ENCODE data around the gene CCR6. TPM values are rescaled to one million over a fixed set of nuclear protein-coding genes. Genes with fewer than 3 reads are reported as not detected.
"Not testable (repeated sequence)": the region's sequence is repeated elsewhere in the genome, so short reads cannot be mapped to it uniquely, and the experiment has no call there.

Gene CCR6
- not detected in 2 replicates for total RNA-seq (2014; rRNA removed; shearing (Covaris generic))

GRCh38 chr6:167122827-167123657, at the start of gene CCR6:
TSS of gene CCR6 (plus strand) at chr6:167123096. CDS start at chr6:167136135, 13,039 bp downstream.
- no peak for DNase-seq (ENCODE audit: low read depth)

DNA sequence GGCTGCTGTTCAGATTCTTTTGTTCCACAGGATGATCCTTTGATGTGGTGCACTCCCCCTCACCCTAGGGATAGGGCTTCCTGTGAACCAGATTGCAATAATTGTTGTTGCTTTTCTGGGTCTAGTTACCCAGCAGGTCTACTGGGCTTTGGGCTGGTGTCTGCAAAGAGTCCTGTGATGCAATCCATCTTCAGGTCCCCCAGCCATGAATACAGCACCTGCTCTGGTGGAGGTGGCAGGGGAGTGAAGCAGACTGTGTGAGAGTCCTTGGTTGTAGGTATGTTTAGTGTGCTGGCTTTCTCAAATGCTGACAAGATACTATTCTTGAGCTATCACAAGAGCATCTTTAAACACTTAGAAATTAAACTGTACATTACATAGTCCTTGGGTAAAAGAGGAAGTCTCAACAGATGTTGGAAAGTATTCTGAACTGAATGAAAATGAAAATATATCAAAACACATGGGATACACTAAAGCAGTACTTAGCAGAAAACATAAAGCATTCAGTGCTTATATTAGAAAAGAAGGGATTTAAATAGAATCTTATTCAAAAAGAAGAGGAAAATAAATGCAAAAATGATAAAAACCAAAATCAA, 49.1 kb upstream of the CCR6 start:
- DNase-seq (ENCODE audit: low read depth), result no peak

- DNase-seq (ENCODE audit: low read depth), result no peak
Measured at GRCh38 chr6:167077241-167077932, 45.5 kb upstream of the CCR6 start.

DNA sequence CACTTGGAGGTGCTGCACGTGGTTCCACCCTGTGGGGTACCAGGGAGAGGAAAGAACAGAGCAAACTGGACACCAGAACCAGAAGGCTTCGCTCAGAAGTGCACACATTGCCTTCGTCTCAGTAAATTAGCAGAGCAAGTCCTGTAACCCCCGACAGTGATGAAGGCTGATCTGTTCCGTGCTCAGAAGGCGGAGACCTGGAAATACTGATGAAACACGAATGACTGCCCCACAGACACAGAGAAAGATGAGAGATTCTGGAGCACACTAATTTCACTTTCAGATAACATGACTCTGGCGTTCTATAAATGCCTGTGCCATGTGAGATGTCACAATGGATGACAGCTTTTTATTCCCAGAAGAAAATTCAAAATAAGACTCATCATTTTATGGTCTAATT, 44.2 kb upstream of the CCR6 start:
- no peak for DNase-seq (ENCODE audit: low read depth)

- no peak for DNase-seq (ENCODE audit: low read depth)
Measured at GRCh38 chr6:167079853-167080297, 43.0 kb upstream of the CCR6 start.

DNA sequence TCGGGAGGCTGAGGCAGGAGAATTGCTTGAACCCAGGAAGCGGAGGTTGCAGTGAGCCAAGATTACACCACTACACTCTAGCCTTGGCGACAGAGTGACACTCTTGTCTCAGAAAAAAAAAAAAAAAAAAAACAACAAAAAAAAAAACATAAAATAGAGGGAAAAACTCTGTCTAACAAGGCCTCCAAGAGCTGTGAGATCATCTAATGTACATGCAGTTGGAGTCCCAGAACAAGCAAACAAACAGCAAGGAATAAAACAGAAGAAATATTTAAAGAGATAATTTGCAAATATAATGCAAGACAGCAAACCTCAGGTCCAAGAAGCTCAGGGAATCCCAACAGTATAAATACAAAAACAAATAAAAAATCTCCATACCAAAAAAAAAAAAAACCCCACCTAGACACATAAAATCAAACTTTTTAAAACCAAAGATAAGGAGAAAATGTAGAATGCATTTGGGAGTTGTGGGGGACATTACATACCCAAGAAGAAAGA, 35.0 kb upstream of the CCR6 start:
- no peak for DNase-seq (ENCODE audit: low read depth)

DNA sequence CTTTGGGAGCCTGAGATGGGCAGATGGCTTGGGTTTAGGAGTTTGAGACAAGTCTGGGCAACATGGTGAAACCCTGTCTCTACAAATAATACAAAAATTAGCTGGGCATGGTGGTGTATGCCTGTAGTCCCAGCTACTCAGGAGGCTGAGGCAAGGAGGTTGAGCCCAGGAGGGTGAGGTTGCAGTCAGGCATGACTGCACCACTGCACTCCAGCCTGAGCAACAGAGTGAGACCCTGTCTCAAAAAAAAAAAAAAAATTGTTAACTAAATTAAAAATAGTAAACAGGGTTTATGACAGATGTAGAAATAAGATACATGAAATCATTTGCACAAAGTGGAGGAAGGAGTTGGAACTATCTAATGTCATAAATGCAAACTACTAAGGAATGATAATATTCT, 34.2 kb upstream of the CCR6 start:
- not testable (repeated sequence) for DNase-seq (ENCODE audit: low read depth)

DNA sequence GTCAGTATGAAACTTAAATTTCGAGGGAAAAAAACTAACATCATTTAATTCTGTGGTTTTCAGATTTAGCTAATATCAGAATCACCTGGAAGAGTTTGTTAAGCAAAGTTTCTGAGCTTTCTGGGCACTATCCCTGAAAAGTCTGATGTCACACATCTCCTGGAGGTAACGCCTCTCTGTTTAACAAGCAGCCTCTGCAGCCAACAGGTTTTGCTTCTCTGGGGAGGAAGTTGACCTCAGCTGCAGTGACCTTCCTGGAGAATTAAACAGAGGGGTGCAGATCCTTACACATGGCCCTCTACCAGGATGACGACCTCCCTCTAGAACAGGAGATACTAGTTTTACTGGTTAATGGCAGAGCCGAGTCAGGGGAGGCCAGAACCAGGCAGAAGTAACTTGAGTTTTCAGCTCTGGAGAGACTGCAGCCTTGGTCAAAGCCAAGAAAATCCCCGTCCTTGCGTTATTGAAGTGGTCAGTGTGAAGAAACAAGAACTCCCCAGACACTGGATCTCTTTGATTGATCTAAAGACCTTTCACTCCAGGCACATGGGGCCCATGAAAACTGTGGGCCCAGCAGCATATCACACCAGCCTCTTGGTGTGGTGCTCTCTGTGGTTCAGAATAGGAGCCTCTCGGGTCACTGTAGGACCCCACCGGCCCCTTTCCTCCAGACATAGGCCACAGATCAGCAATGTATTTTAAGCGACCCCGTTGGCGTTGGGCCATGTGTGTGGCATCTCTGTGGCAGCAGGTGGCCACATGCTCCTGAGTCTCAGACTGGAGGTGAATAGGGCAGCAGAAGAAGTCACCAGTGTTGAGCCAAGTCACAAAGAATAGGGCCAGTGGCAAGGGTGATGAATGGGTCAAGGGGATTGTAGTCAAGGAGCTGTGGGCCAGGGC, 33.4 kb upstream of the CCR6 start:
- DNase-seq (ENCODE audit: low read depth), result no peak

DNA sequence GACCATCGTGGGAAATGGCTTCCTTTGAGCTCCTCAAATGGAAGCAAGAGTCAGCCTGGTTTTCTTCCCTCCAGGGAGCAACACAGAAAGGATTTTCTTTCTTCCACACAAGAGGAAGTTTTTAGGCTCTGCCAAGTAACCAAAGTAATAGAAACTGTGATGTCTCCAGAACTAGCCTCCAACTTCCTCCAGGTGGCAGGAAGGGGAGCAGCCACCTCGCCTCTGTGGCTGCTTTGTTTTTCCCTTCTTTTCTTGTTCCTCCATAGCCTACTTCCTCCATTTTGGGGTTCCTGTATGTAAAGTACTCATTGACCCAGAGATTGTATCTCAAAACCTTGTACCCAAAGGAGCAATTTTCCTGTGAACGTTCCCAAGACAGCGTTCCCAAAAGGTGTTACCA, 32.7 kb upstream of the CCR6 start:
- DNase-seq (ENCODE audit: low read depth), result no peak

DNA sequence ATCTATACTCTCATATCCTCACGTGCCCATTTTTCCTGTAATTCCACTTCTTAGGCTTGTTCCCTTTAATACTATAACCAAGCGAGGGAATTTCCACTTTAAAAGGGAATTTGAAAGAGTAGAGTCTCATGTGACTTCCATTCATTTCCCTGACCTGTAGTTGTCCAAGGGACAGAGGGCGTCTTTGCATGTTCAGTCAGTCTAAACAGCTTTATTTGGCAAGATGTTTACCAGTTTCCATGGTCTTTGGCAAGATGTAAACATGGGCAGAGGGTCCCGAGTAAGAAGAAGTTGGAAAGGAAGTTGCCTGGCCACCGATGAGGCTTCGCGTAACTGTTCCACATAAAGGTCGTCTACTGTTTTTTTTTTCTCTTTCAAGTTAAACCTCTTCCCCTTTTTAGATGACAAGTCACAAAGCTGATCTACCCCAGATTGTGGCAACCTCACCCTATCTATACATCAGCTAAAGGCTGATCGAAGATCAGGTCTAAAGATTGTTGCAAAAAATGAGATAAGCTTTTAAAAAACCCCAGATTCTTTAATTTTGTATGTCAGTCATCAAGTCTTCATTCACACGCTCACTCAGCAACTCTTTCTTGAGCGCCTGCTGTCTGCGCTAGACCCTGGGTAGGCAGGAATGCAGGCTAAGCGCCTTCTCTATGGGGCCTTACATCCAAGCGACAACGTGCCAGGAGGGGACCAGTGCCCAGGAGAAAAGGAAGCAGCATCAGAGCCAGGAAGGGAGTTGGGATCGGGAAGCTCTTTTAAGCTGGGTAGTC, 31.7 kb upstream of the CCR6 start:
- no peak for DNase-seq (ENCODE audit: low read depth)

DNA sequence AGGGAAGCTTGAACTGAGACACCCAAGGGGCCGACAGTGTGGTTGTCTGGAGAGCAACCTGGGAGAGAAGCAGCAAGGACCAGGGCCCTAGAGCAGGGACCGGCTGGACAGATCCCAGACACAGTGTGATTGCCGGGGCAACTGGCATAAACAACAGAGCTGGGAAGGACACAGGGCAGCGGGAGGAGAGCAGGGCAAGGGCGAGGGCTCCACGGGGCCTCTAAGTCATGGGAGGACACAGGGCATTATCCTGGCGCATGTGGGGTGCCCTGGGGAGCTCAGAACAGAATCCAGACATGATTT, 31.1 kb upstream of the CCR6 start:
- no peak for DNase-seq (ENCODE audit: low read depth)

GRCh38 chr6:167092672-167093339, 30.1 kb upstream of the CCR6 start:
- DNase-seq (ENCODE audit: low read depth), result no peak

- DNase-seq (ENCODE audit: low read depth), result no peak
Measured at GRCh38 chr6:167093406-167093921, 29.4 kb upstream of the CCR6 start.

DNA sequence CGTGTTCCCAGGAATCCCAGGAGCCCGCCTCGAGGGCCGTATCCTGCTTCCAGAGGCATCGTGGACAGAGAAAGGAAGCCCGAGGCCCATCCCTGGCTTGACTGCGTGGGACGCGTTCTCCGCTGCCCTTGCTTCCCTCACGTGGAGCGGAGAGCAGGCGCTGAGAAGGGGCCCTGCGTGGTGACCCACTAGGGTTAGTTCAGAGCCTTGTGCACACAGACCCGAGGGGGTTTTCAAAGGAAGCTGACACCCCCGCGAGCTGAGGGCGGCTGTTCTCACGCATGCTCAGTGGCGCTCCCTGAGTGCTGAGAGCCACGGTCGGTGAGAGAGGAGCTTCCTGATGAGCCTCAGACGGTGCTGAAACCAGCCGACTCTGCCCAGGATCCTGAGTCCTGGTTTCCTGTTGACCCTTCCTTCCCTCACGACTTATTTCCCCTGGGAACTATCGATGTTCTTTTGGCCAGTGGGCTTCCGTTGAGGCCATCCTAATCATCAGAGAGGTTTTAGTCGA, 28.9 kb upstream of the CCR6 start:
- no peak for DNase-seq (ENCODE audit: low read depth)

- DNase-seq (ENCODE audit: low read depth), result peak; percentile 14
Measured at GRCh38 chr6:167094436-167094819, 28.5 kb upstream of the CCR6 start.

GRCh38 chr6:167094820-167095637, 27.9 kb upstream of the CCR6 start:
- DNase-seq (ENCODE audit: low read depth), result peak; percentile 7

GRCh38 chr6:167095888-167096287, 27.0 kb upstream of the CCR6 start:
- DNase-seq (ENCODE audit: low read depth), result no peak

DNA sequence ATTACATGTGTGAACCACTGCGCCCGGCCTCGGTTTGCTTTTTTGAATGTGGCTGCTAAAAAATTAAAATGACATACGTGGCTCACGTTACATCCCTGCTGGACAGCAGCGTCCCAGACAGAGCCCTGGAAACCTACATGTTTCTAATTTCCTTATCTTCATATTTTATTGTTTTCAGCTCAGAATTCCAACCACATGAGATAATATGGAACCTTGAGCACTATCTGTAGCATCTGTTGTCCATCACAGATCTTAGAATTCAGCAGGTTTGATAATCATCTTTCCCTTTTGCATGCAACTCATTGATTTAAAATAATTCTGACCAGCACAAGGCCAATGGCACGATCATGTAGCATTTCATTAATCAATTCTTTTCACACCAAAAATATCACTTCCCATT, 25.9 kb upstream of the CCR6 start:
- DNase-seq (ENCODE audit: low read depth), result no peak

GRCh38 chr6:167097770-167098169, 25.1 kb upstream of the CCR6 start:
- DNase-seq (ENCODE audit: low read depth), result no peak
